ENCODE results near the gene PLA2G10. TPM values are rescaled to one million over a fixed set of nuclear protein-coding genes. Genes with fewer than 3 reads are reported as not detected.

The PLA2G10 gene
- total and polyA plus RNA-seq, 2 of the 13 experiments (the other 11 are each of a cell fraction or from before 2014, with no cell fraction given): not detected

GRCh38 chr16:14629919-14630619, 64.0 kb downstream of the PLA2G10 start, which contains the start of gene PARN (continued):
- peak; percentile 96 for TF ChIP-seq ZNF343 (CRISPR knock-in tag; IDR thresholded peaks at IDR 0.05)
- TF ChIP-seq ZNF468 (CRISPR knock-in tag; IDR thresholded peaks at IDR 0.05): peak; percentile 90; the same call in 1 of the 2 replicates
- TF ChIP-seq HNRNPUL1 (IDR thresholded peaks at IDR 0.05; ENCODE audit: low read depth, low read length): peak; percentile 61; the same call in 1 of the 2 replicates
- TF ChIP-seq NCOA5 (CRISPR knock-in tag; IDR thresholded peaks at IDR 0.05): no peak
- TF ChIP-seq STAT5B (CRISPR knock-in tag; IDR thresholded peaks at IDR 0.05): 0 out of 2 replicates have a peak, but pooled peaks have one; percentile 66
- peak; percentile 80 for TF ChIP-seq TEAD3 (CRISPR knock-in tag; optimal IDR thresholded peaks at IDR 0.05; ENCODE audit: borderline replicate concordance)
- TF ChIP-seq MXI1 (IDR thresholded peaks at IDR 0.05; ENCODE audit: borderline replicate concordance, low read depth, low read length): peak; percentile 96; the same call in 2 of the 3 replicates
- peak; percentile 19 for TF ChIP-seq DNMT3B (CRISPR knock-in tag; conservative IDR thresholded peaks at IDR 0.05)
- 0 out of 2 replicates have a peak, but pooled peaks have one; percentile 74 for TF ChIP-seq MTF1 (CRISPR knock-in tag; IDR thresholded peaks at IDR 0.05)
- peak; percentile 58 for TF ChIP-seq ZNF263 (CRISPR knock-in tag; IDR thresholded peaks at IDR 0.05)
- peak; percentile 99 for TF ChIP-seq FOXK1 (CRISPR knock-in tag; IDR thresholded peaks at IDR 0.05; ENCODE audit: borderline replicate concordance, low read depth)
- peak; percentile 72; the same call in 1 of the 2 replicates for TF ChIP-seq ZNF772 (CRISPR knock-in tag; IDR thresholded peaks at IDR 0.05)
- peak; percentile 47; the same call in 1 of the 2 replicates for TF ChIP-seq ZC3H13 (CRISPR knock-in tag; IDR thresholded peaks at IDR 0.05)
- no peak for TF ChIP-seq KLF11 (CRISPR knock-in tag; IDR thresholded peaks at IDR 0.05)
- peak; percentile 92 for TF ChIP-seq YEATS2 (CRISPR knock-in tag; IDR thresholded peaks at IDR 0.05; ENCODE audit: borderline replicate concordance)
- TF ChIP-seq SMYD3 (CRISPR knock-in tag; IDR thresholded peaks at IDR 0.05): peak; percentile 83
- peak; percentile 95; the same call in 1 of the 2 replicates for TF ChIP-seq ZSCAN20 (CRISPR knock-in tag; IDR thresholded peaks at IDR 0.05; ENCODE audit: borderline replicate concordance)
- TF ChIP-seq GMEB2 (CRISPR knock-in tag; IDR thresholded peaks at IDR 0.05; ENCODE audit: low read depth): peak; percentile 80
- TF ChIP-seq KAT8 (CRISPR knock-in tag; IDR thresholded peaks at IDR 0.05): peak; percentile 97
- 0 out of 4 replicates have a peak, but pooled peaks have one; percentile 7 to 12 for TF ChIP-seq MAFK (conservative IDR thresholded peaks at IDR 0.05 in 1 of 2, IDR thresholded peaks at IDR 0.05 in 1 of 2; ENCODE audit: low read length in 2 of 2)
- TF ChIP-seq HNF4A (CRISPR knock-in tag; IDR thresholded peaks at IDR 0.05): no peak; the same call in 1 of the 2 replicates
- TF ChIP-seq POLR2AphosphoS5 (IDR thresholded peaks at IDR 0.05; ENCODE audit: low read depth, low read length): peak; percentile 91
- peak; percentile 55 for TF ChIP-seq PAXIP1 (CRISPR knock-in tag; conservative IDR thresholded peaks at IDR 0.05)
- TF ChIP-seq SMAD1 (CRISPR knock-in tag; IDR thresholded peaks at IDR 0.05; ENCODE audit: borderline replicate concordance, low read depth): peak; percentile 77; the same call in 1 of the 2 replicates
- peak; percentile 58 for TF ChIP-seq ZSCAN25 (CRISPR knock-in tag; IDR thresholded peaks at IDR 0.05)
- peak; percentile 84 for TF ChIP-seq TARDBP (CRISPR knock-in tag; IDR thresholded peaks at IDR 0.05)
- TF ChIP-seq SAFB2 (CRISPR knock-in tag; IDR thresholded peaks at IDR 0.05; ENCODE audit: borderline replicate concordance, low read depth): peak; percentile 98

Measured in HepG2 (cell line).